H1 (cell line): ENCODE data around the gene ABLIM1. TPM values are rescaled to one million over a fixed set of nuclear protein-coding genes. Genes with fewer than 3 reads are reported as not detected.

Source experiments
- CTCF ChIA-PET: fragments of 300-600 bp; sonication (Branson Sonifier 250); formaldehyde crosslinking; loops from one replicate; lab custom pipeline; 2021; ENCODE audit not compliant: partially characterized antibody; lab: Charles Lee
- POLR2A ChIA-PET: fragments of 300-600 bp; sonication (Branson Sonifier 250); formaldehyde crosslinking; loops from one replicate; lab custom pipeline; 2021; ENCODE audit warnings: inconsistent platforms; ENCODE audit not compliant: partially characterized antibody; lab: Charles Lee
- DNase-seq, 2 experiments: peaks; one replicate each; pipeline versions ENCODE4 v3.0.0 to v3.0.0-alpha.2; 2010 to 2022; ENCODE audit warnings: low spot score in 2 of 2, low read depth in 1 of 2, mixed read lengths in 1 of 2
- FAIRE-seq: peaks from 2 replicates; lab custom pipeline; 2011; peaks lifted over from hg19 to GRCh38; lab: Jason Lieb, UNC
- H2AFZ ChIP-seq: 2 replicates; pipeline ENCODE4 v1.8.1; 2012; ENCODE audit warnings: low read length, inconsistent platforms
- H2AK5ac ChIP-seq: 2 replicates; pipeline ENCODE4 v1.6.1; 2013; ENCODE audit warnings: low read depth, low read length
- H2BK120ac ChIP-seq: replicated peaks from 2 replicates; pipeline ENCODE3; 2013; ENCODE audit warnings: low read depth, low read length, inconsistent platforms
- H2BK12ac ChIP-seq: 2 replicates; pipeline ENCODE4 v1.6.1; 2013; ENCODE audit warnings: low read depth, low read length
- H2BK15ac ChIP-seq: 2 replicates; pipeline ENCODE4 v1.6.1; 2013; ENCODE audit warnings: low read length
- H2BK20ac ChIP-seq: 2 replicates; pipeline ENCODE4 v1.6.1; 2013; ENCODE audit warnings: low read length
- H2BK5ac ChIP-seq: 2 replicates; pipeline ENCODE4 v1.6.1; 2013; ENCODE audit warnings: low read depth, low read length
- H3K14ac ChIP-seq: 2 replicates; pipeline ENCODE4 v1.6.1; 2013; ENCODE audit warnings: inconsistent platforms; ENCODE audit not compliant: insufficient read length
- H3K18ac ChIP-seq: 2 replicates; pipeline ENCODE4 v1.6.1; 2013; ENCODE audit warnings: low read length; ENCODE audit errors: extremely low read depth
- H3K23ac ChIP-seq: 2 replicates; pipeline ENCODE4 v1.6.1; 2013; ENCODE audit warnings: inconsistent platforms; ENCODE audit not compliant: insufficient read length
- H3K23me2 ChIP-seq: 2 replicates; pipeline ENCODE4 v1.6.1; 2013; ENCODE audit warnings: low read depth, low read length
- H3K27ac ChIP-seq: 2 replicates; pipeline ENCODE4 v1.6.1; 2011; ENCODE audit warnings: low read depth, low read length, inconsistent platforms
- H3K27me3 ChIP-seq, 4 experiments: replicated peaks in 1 of 4; 1 replicate in 1 of 4; 2 replicates in 3 of 4; pipeline versions ENCODE4 v1.6.1 to v1.8.1; 2011 to 2013; ENCODE audit warnings: low read length in 3 of 4, mild to moderate bottlenecking in 3 of 4, inconsistent platforms in 2 of 4, mixed read lengths in 2 of 4, moderate library complexity in 1 of 4; ENCODE audit not compliant: control insufficient read depth in 3 of 4, insufficient read depth in 3 of 4; ENCODE audit errors: extremely low read depth in 1 of 4
- H3K36me3 ChIP-seq, 4 experiments: 2 replicates each; pipeline versions ENCODE4 v1.6.1 to v1.8.1; 2011 to 2013; ENCODE audit warnings: mild to moderate bottlenecking in 4 of 4, low read length in 3 of 4, moderate library complexity in 2 of 4, control low read depth in 1 of 4, inconsistent platforms in 1 of 4; ENCODE audit not compliant: insufficient read depth in 4 of 4, control insufficient read depth in 2 of 4
- H3K4ac ChIP-seq: replicated peaks from 2 replicates; pipeline ENCODE3; 2013; ENCODE audit warnings: low read length, low read depth, mixed read lengths, inconsistent platforms; ENCODE audit not compliant: insufficient read length
- H3K4me1 ChIP-seq, 4 experiments: replicated peaks in 1 of 4; 1 replicate in 1 of 4; 2 replicates in 3 of 4; pipeline versions ENCODE4 v1.6.1 to v1.8.1; 2011 to 2013; ENCODE audit warnings: low read length in 3 of 4, inconsistent platforms in 2 of 4, mixed read lengths in 1 of 4; ENCODE audit not compliant: insufficient read depth in 4 of 4, control insufficient read depth in 3 of 4
- H3K4me2 ChIP-seq, 2 experiments: 2 replicates each; pipeline versions ENCODE4 v1.6.1 to v1.8.1; 2011 to 2013; ENCODE audit warnings: low read depth in 2 of 2, low read length in 2 of 2, control low read depth in 1 of 2, inconsistent platforms in 1 of 2, mild to moderate bottlenecking in 1 of 2; ENCODE audit not compliant: insufficient read depth in 1 of 2
- H3K4me3 ChIP-seq, 4 experiments: fragments of 200-600, 300-600 bp in 1 of 4; sonication (generic), shearing (Covaris generic), sonication (Bioruptor Twin) in 1 of 4; 2 replicates each; pipeline versions ENCODE4 v1.5.1 to v1.8.1; 2011 to 2016; ENCODE audit warnings: low read length in 4 of 4, low read depth in 3 of 4, control low read depth in 2 of 4, inconsistent platforms in 2 of 4, mild to moderate bottlenecking in 2 of 4, mixed read lengths in 1 of 4, moderate library complexity in 1 of 4; ENCODE audit not compliant: insufficient read depth in 2 of 4; ENCODE audit errors: extremely low read depth in 1 of 4
- H3K56ac ChIP-seq: replicated peaks from 2 replicates; pipeline ENCODE3; 2013; ENCODE audit warnings: low read depth, mild to moderate bottlenecking, mixed read lengths, low read length, inconsistent platforms; ENCODE audit not compliant: insufficient read length
- H3K79me1 ChIP-seq: 2 replicates; pipeline ENCODE4 v1.6.1; 2013; ENCODE audit warnings: low read depth, low read length, control low read depth
- H3K79me2 ChIP-seq, 2 experiments: 2 replicates each; pipeline versions ENCODE4 v1.6.1 to v1.8.1; 2012 to 2013; ENCODE audit warnings: low read length in 2 of 2, mild to moderate bottlenecking in 2 of 2, inconsistent platforms in 1 of 2; ENCODE audit not compliant: insufficient read depth in 2 of 2, control insufficient read depth in 1 of 2
- H3K9ac ChIP-seq, 4 experiments: replicated peaks in 1 of 4; 1 replicate in 1 of 4; 2 replicates in 3 of 4; pipeline versions ENCODE4 v1.6.1 to v1.8.1; 2011 to 2013; ENCODE audit warnings: low read depth in 3 of 4, low read length in 3 of 4, control low read depth in 2 of 4, mild to moderate bottlenecking in 2 of 4, moderate library complexity in 2 of 4, inconsistent platforms in 1 of 4; ENCODE audit errors: extremely low read depth in 1 of 4
- H3K9me3 ChIP-seq, 2 experiments: 2 replicates each; pipeline versions ENCODE4 v1.6.1 to v1.8.1; 2012 to 2013; ENCODE audit warnings: mild to moderate bottlenecking in 2 of 2, moderate library complexity in 2 of 2, control low read depth in 1 of 2, inconsistent platforms in 1 of 2, low read depth in 1 of 2, low read length in 1 of 2, mixed read lengths in 1 of 2; ENCODE audit not compliant: insufficient read depth in 2 of 2
- H4K20me1 ChIP-seq, 2 experiments: replicated peaks in 1 of 2; 2 replicates each; pipeline versions ENCODE3 to v1.8.1; 2011 to 2013; ENCODE audit warnings: inconsistent platforms in 2 of 2, low read length in 2 of 2, mild to moderate bottlenecking in 1 of 2; ENCODE audit not compliant: insufficient read depth in 2 of 2, control insufficient read depth in 1 of 2
- H4K5ac ChIP-seq: 2 replicates; pipeline ENCODE4 v1.6.1; 2013; ENCODE audit warnings: low read length, low read depth, mixed read lengths, inconsistent platforms; ENCODE audit not compliant: insufficient read length
- H4K8ac ChIP-seq: 2 replicates; pipeline ENCODE4 v1.8.0; 2013; ENCODE audit warnings: mild to moderate bottlenecking, moderate library complexity, low read length, inconsistent platforms; ENCODE audit not compliant: insufficient read depth; ENCODE audit errors: extremely low read depth
- H4K91ac ChIP-seq: replicated peaks from 2 replicates; pipeline ENCODE3; 2013; ENCODE audit warnings: low read length, mixed read lengths, inconsistent platforms; ENCODE audit not compliant: insufficient read length
- CEBPB ChIP-seq: IDR thresholded peaks from 2 replicates; pipeline ENCODE4 v1.6.1; 2012; ENCODE audit warnings: low read depth, low read length
- CREB1 ChIP-seq: IDR thresholded peaks from 2 replicates; pipeline ENCODE4 v1.6.1; 2012; ENCODE audit warnings: inconsistent platforms
- HDAC2 ChIP-seq, 2 experiments: fragments of 300-600 bp in 1 of 2; sonication (generic) in 1 of 2; IDR thresholded peaks; 2 replicates each; pipeline ENCODE4 v1.6.1; 2011 to 2012; ENCODE audit warnings: low read depth in 2 of 2, low read length in 2 of 2, mild to moderate bottlenecking in 2 of 2, moderate library complexity in 2 of 2, borderline replicate concordance in 1 of 2, inconsistent platforms in 1 of 2
- KDM4A ChIP-seq: IDR thresholded peaks from one replicate; pipeline ENCODE4 v1.7.1; 2012; ENCODE audit warnings: low read depth, mild to moderate bottlenecking, moderate library complexity, low read length, inconsistent platforms; ENCODE audit not compliant: severe bottlenecking
- NRF1 ChIP-seq: IDR thresholded peaks from 2 replicates; pipeline ENCODE4 v1.6.1; 2011; ENCODE audit warnings: mild to moderate bottlenecking, low read depth, low read length, improper control_type of control experiment
- PHF8 ChIP-seq: fragments of 200-600 bp; sonication (generic); conservative IDR thresholded peaks from 2 replicates; pipeline ENCODE4 v1.7.1; 2012; ENCODE audit warnings: low read depth, mild to moderate bottlenecking, inconsistent platforms, low read length, moderate library complexity
- POU5F1 ChIP-seq: IDR thresholded peaks from 2 replicates; pipeline ENCODE4 v1.6.1; 2011; ENCODE audit warnings: low read depth, mild to moderate bottlenecking, low read length, moderate library complexity
- RNF2 ChIP-seq: fragments of 200-900, 300-1000 bp; sonication (generic); IDR thresholded peaks from 2 replicates; pipeline ENCODE4 v1.7.1; 2016; ENCODE audit warnings: borderline replicate concordance, low read depth, mild to moderate bottlenecking, antibody characterized with exemption, low read length; ENCODE audit not compliant: poor library complexity, severe bottlenecking; ENCODE audit errors: missing control alignments
- SAP30 ChIP-seq: fragments of 300-600 bp; sonication (generic); IDR thresholded peaks from 2 replicates; pipeline ENCODE4 v1.7.1; 2012; ENCODE audit warnings: low read length, moderate library complexity, mild to moderate bottlenecking, inconsistent platforms; ENCODE audit not compliant: insufficient read depth, insufficient replicate concordance
- SP1 ChIP-seq: IDR thresholded peaks from 2 replicates; pipeline ENCODE4 v1.6.1; 2011; ENCODE audit warnings: low read depth, low read length
- ZNF274 ChIP-seq: IDR thresholded peaks from 2 replicates; pipeline ENCODE4 v1.7.0; 2012; ENCODE audit warnings: low read length, borderline replicate concordance; ENCODE audit errors: extremely low read depth
- WGBS, 2 experiments: shearing (Covaris generic) in 1 of 2; methylation state at CpG; one replicate each; pipeline versions ENCODE4 v1.1.6 to v1.1.7; 2013 to 2015; ENCODE audit warnings: low lambda C conversion rate in 2 of 2, mixed read lengths in 2 of 2, inconsistent platforms in 1 of 2, low coverage in 1 of 2, missing lambda C conversion rate in 1 of 2; ENCODE audit not compliant: insufficient replicate concordance in 2 of 2, insufficient coverage in 1 of 2, insufficient read length in 1 of 2; ENCODE audit errors: extremely low coverage in 1 of 2, missing lambda C conversion rate in 1 of 2; 5-methylcytosine and 5-hydroxymethylcytosine counted together
- polyA plus RNA-seq, 7 experiments: library from polyadenylated mRNA; depleted of rRNA in 3 of 7; stranded (reverse) in 5 of 7; unstranded in 2 of 7; fragments of >200 nt in 5 of 7; fragments of 200-250 nt in 2 of 7; gene quantifications; 1 replicate in 5 of 7; 2 replicates in 1 of 7; 4 replicates in 1 of 7; pipeline versions ENCODE4 v1.2.1 to v1.2.3, GENCODE V29; 2011 to 2013; ENCODE audit warnings: missing spikeins in 2 of 7, mixed read lengths in 2 of 7
- total RNA-seq: library from RNA; stranded (reverse); fragmentation: NEBNext Ultra II Directional; extraction: Animal tissue kit (Norgen Biotek cat#: 25700); gene quantifications from 2 replicates; pipeline ENCODE4 v1.2.1, GENCODE V29; 2021

Gene ABLIM1
- total and polyA plus RNA-seq, 2 of the 8 experiments (the other 6 are each of a cell fraction or from before 2014, with no cell fraction given) = 51.2 to 51.7 TPM

GRCh38 chr10:114557854-114558253, 100.2 kb downstream of the ABLIM1 start:
- Histone ChIP-seq H2BK120ac (no peak overlapping the region), H3K4ac (no peak overlapping the region), H3K4me1 (no peaks in the 10 kb centered on the region), H3K27me3 (no peaks in the 10 kb centered on the region), H3K27ac (no peak overlapping the region), H3K9ac (no peak overlapping the region), H2BK15ac (no peak overlapping the region), H3K56ac (no peak overlapping the region), H4K20me1 (no peaks in the 10 kb centered on the region), H3K14ac (no peak overlapping the region), H3K9me3 (peaks cover 8 to 14% of the 10 kb centered on the region in 2 experiments; a peak in 3 of 4 replicates), H3K79me1 (no peaks in the 10 kb centered on the region), H2AFZ (no peak overlapping the region), H2BK20ac (no peak overlapping the region), H4K5ac (no peak overlapping the region), H3K79me2 (no peaks in the 10 kb centered on the region), H3K18ac (no peak overlapping the region), H3K23ac (no peak overlapping the region), H2BK12ac (no peak overlapping the region), H2BK5ac (no peak overlapping the region), H3K4me2 (no peak overlapping the region), H2AK5ac (no peak overlapping the region), H4K8ac (no peak overlapping the region), H4K91ac (no peak overlapping the region), H3K4me3 (no peak overlapping the region), H3K23me2 (no peaks in the 10 kb centered on the region), H3K36me3 (no peaks in the 10 kb centered on the region; a peak in 1 of 8 replicates)
- WGBS, 2 experiments = 92% methylated on average over 5 of the region's 5 CpGs; no CpG with 5 or more reads in 1 of the 2 experiments
- CTCF ChIA-PET = interaction anchor here (0.7 kb wide), 1 partner anchor 86 kb away, joined by 3 read pairs; no protein-coding TSS in a partner anchor
- FAIRE-seq (no peak), DNase-seq (no peak)
- TF ChIP-seq SP1 (no peak), PHF8 (no peak), NRF1 (no peak), HDAC2 (IDR thresholded peaks at IDR 0.05; ENCODE audit: borderline replicate concordance in 1 of 2, low read depth in 2 of 2, low read length in 2 of 2) (no peak), ZNF274 (no peak), POU5F1 (no peak), KDM4A (no peak), CREB1 (no peak), CEBPB (no peak), SAP30 (no peak), RNF2 (no peak)
- POLR2A ChIA-PET = no interaction called here
